H1 (cell line): ENCODE measurements around the gene ARHGEF3. TPM values are rescaled to one million over a fixed set of nuclear protein-coding genes. Genes with fewer than 3 reads are reported as not detected.

ENCODE experiments used
- CTCF ChIA-PET: fragments of 300-600 bp; sonication (Branson Sonifier 250); formaldehyde crosslinking; loops from one replicate; lab custom pipeline; 2021; ENCODE audit not compliant: partially characterized antibody; lab: Charles Lee
- POLR2A ChIA-PET: fragments of 300-600 bp; sonication (Branson Sonifier 250); formaldehyde crosslinking; loops from one replicate; lab custom pipeline; 2021; ENCODE audit warnings: inconsistent platforms; ENCODE audit not compliant: partially characterized antibody; lab: Charles Lee
- DNase-seq, 2 experiments: peaks; one replicate each; pipeline versions ENCODE4 v3.0.0 to v3.0.0-alpha.2; 2010 to 2022; ENCODE audit warnings: low spot score in 2 of 2, low read depth in 1 of 2, mixed read lengths in 1 of 2
- FAIRE-seq: peaks from 2 replicates; lab custom pipeline; 2011; peaks lifted over from hg19 to GRCh38; lab: Jason Lieb, UNC
- H2AFZ ChIP-seq: 2 replicates; pipeline ENCODE4 v1.8.1; 2012; ENCODE audit warnings: low read length, inconsistent platforms
- H2AK5ac ChIP-seq: 2 replicates; pipeline ENCODE4 v1.6.1; 2013; ENCODE audit warnings: low read depth, low read length
- H2BK120ac ChIP-seq: replicated peaks from 2 replicates; pipeline ENCODE3; 2013; ENCODE audit warnings: low read depth, low read length, inconsistent platforms
- H2BK12ac ChIP-seq: 2 replicates; pipeline ENCODE4 v1.6.1; 2013; ENCODE audit warnings: low read depth, low read length
- H2BK15ac ChIP-seq: 2 replicates; pipeline ENCODE4 v1.6.1; 2013; ENCODE audit warnings: low read length
- H2BK20ac ChIP-seq: 2 replicates; pipeline ENCODE4 v1.6.1; 2013; ENCODE audit warnings: low read length
- H2BK5ac ChIP-seq: 2 replicates; pipeline ENCODE4 v1.6.1; 2013; ENCODE audit warnings: low read depth, low read length
- H3K14ac ChIP-seq: 2 replicates; pipeline ENCODE4 v1.6.1; 2013; ENCODE audit warnings: inconsistent platforms; ENCODE audit not compliant: insufficient read length
- H3K18ac ChIP-seq: 2 replicates; pipeline ENCODE4 v1.6.1; 2013; ENCODE audit warnings: low read length; ENCODE audit errors: extremely low read depth
- H3K23ac ChIP-seq: 2 replicates; pipeline ENCODE4 v1.6.1; 2013; ENCODE audit warnings: inconsistent platforms; ENCODE audit not compliant: insufficient read length
- H3K23me2 ChIP-seq: 2 replicates; pipeline ENCODE4 v1.6.1; 2013; ENCODE audit warnings: low read depth, low read length
- H3K27ac ChIP-seq: 2 replicates; pipeline ENCODE4 v1.6.1; 2011; ENCODE audit warnings: low read depth, low read length, inconsistent platforms
- H3K27me3 ChIP-seq, 4 experiments: replicated peaks in 1 of 4; 1 replicate in 1 of 4; 2 replicates in 3 of 4; pipeline versions ENCODE4 v1.6.1 to v1.8.1; 2011 to 2013; ENCODE audit warnings: low read length in 3 of 4, mild to moderate bottlenecking in 3 of 4, inconsistent platforms in 2 of 4, mixed read lengths in 2 of 4, moderate library complexity in 1 of 4; ENCODE audit not compliant: control insufficient read depth in 3 of 4, insufficient read depth in 3 of 4; ENCODE audit errors: extremely low read depth in 1 of 4
- H3K36me3 ChIP-seq, 4 experiments: 2 replicates each; pipeline versions ENCODE4 v1.6.1 to v1.8.1; 2011 to 2013; ENCODE audit warnings: mild to moderate bottlenecking in 4 of 4, low read length in 3 of 4, moderate library complexity in 2 of 4, control low read depth in 1 of 4, inconsistent platforms in 1 of 4; ENCODE audit not compliant: insufficient read depth in 4 of 4, control insufficient read depth in 2 of 4
- H3K4ac ChIP-seq: replicated peaks from 2 replicates; pipeline ENCODE3; 2013; ENCODE audit warnings: low read length, low read depth, mixed read lengths, inconsistent platforms; ENCODE audit not compliant: insufficient read length
- H3K4me1 ChIP-seq, 4 experiments: replicated peaks in 1 of 4; 1 replicate in 1 of 4; 2 replicates in 3 of 4; pipeline versions ENCODE4 v1.6.1 to v1.8.1; 2011 to 2013; ENCODE audit warnings: low read length in 3 of 4, inconsistent platforms in 2 of 4, mixed read lengths in 1 of 4; ENCODE audit not compliant: insufficient read depth in 4 of 4, control insufficient read depth in 3 of 4
- H3K4me2 ChIP-seq, 2 experiments: 2 replicates each; pipeline versions ENCODE4 v1.6.1 to v1.8.1; 2011 to 2013; ENCODE audit warnings: low read depth in 2 of 2, low read length in 2 of 2, control low read depth in 1 of 2, inconsistent platforms in 1 of 2, mild to moderate bottlenecking in 1 of 2; ENCODE audit not compliant: insufficient read depth in 1 of 2
- H3K4me3 ChIP-seq, 4 experiments: fragments of 200-600, 300-600 bp in 1 of 4; sonication (generic), shearing (Covaris generic), sonication (Bioruptor Twin) in 1 of 4; 2 replicates each; pipeline versions ENCODE4 v1.5.1 to v1.8.1; 2011 to 2016; ENCODE audit warnings: low read length in 4 of 4, low read depth in 3 of 4, control low read depth in 2 of 4, inconsistent platforms in 2 of 4, mild to moderate bottlenecking in 2 of 4, mixed read lengths in 1 of 4, moderate library complexity in 1 of 4; ENCODE audit not compliant: insufficient read depth in 2 of 4; ENCODE audit errors: extremely low read depth in 1 of 4
- H3K56ac ChIP-seq: replicated peaks from 2 replicates; pipeline ENCODE3; 2013; ENCODE audit warnings: low read depth, mild to moderate bottlenecking, mixed read lengths, low read length, inconsistent platforms; ENCODE audit not compliant: insufficient read length
- H3K79me1 ChIP-seq: 2 replicates; pipeline ENCODE4 v1.6.1; 2013; ENCODE audit warnings: low read depth, low read length, control low read depth
- H3K79me2 ChIP-seq, 2 experiments: 2 replicates each; pipeline versions ENCODE4 v1.6.1 to v1.8.1; 2012 to 2013; ENCODE audit warnings: low read length in 2 of 2, mild to moderate bottlenecking in 2 of 2, inconsistent platforms in 1 of 2; ENCODE audit not compliant: insufficient read depth in 2 of 2, control insufficient read depth in 1 of 2
- H3K9ac ChIP-seq, 4 experiments: replicated peaks in 1 of 4; 1 replicate in 1 of 4; 2 replicates in 3 of 4; pipeline versions ENCODE4 v1.6.1 to v1.8.1; 2011 to 2013; ENCODE audit warnings: low read depth in 3 of 4, low read length in 3 of 4, control low read depth in 2 of 4, mild to moderate bottlenecking in 2 of 4, moderate library complexity in 2 of 4, inconsistent platforms in 1 of 4; ENCODE audit errors: extremely low read depth in 1 of 4
- H3K9me3 ChIP-seq, 2 experiments: 2 replicates each; pipeline versions ENCODE4 v1.6.1 to v1.8.1; 2012 to 2013; ENCODE audit warnings: mild to moderate bottlenecking in 2 of 2, moderate library complexity in 2 of 2, control low read depth in 1 of 2, inconsistent platforms in 1 of 2, low read depth in 1 of 2, low read length in 1 of 2, mixed read lengths in 1 of 2; ENCODE audit not compliant: insufficient read depth in 2 of 2
- H4K20me1 ChIP-seq, 2 experiments: replicated peaks in 1 of 2; 2 replicates each; pipeline versions ENCODE3 to v1.8.1; 2011 to 2013; ENCODE audit warnings: inconsistent platforms in 2 of 2, low read length in 2 of 2, mild to moderate bottlenecking in 1 of 2; ENCODE audit not compliant: insufficient read depth in 2 of 2, control insufficient read depth in 1 of 2
- H4K5ac ChIP-seq: 2 replicates; pipeline ENCODE4 v1.6.1; 2013; ENCODE audit warnings: low read length, low read depth, mixed read lengths, inconsistent platforms; ENCODE audit not compliant: insufficient read length
- H4K8ac ChIP-seq: 2 replicates; pipeline ENCODE4 v1.8.0; 2013; ENCODE audit warnings: mild to moderate bottlenecking, moderate library complexity, low read length, inconsistent platforms; ENCODE audit not compliant: insufficient read depth; ENCODE audit errors: extremely low read depth
- H4K91ac ChIP-seq: replicated peaks from 2 replicates; pipeline ENCODE3; 2013; ENCODE audit warnings: low read length, mixed read lengths, inconsistent platforms; ENCODE audit not compliant: insufficient read length
- ASH2L ChIP-seq: fragments of 200-600, 300-600 bp; sonication (generic); IDR thresholded peaks from one replicate; pipeline ENCODE4 v1.7.1; 2017; ENCODE audit warnings: low read length
- BACH1 ChIP-seq: IDR thresholded peaks from 2 replicates; pipeline ENCODE4 v1.6.1; 2012; ENCODE audit warnings: low read length, improper control_type of control experiment
- CREB1 ChIP-seq: IDR thresholded peaks from 2 replicates; pipeline ENCODE4 v1.6.1; 2012; ENCODE audit warnings: inconsistent platforms
- E2F6 ChIP-seq: IDR thresholded peaks from 2 replicates; pipeline ENCODE4 v1.6.1; 2012; ENCODE audit warnings: inconsistent platforms
- EGR1 ChIP-seq: IDR thresholded peaks from 2 replicates; pipeline ENCODE4 v1.6.1; 2011; ENCODE audit warnings: low read depth, low read length, borderline replicate concordance
- EP300 ChIP-seq, 2 experiments: IDR thresholded peaks; 1 replicate in 1 of 2; 2 replicates in 1 of 2; pipeline ENCODE4 v1.6.1; 2011 to 2012; ENCODE audit warnings: low read depth in 2 of 2, low read length in 2 of 2, mild to moderate bottlenecking in 2 of 2, borderline replicate concordance in 1 of 2, inconsistent platforms in 1 of 2, moderate library complexity in 1 of 2
- FOSL1 ChIP-seq: IDR thresholded peaks from 2 replicates; pipeline ENCODE4 v1.6.1; 2011; ENCODE audit warnings: mild to moderate bottlenecking, low read depth, low read length, moderate library complexity; ENCODE audit not compliant: insufficient read depth
- GTF2F1 ChIP-seq: IDR thresholded peaks from 2 replicates; pipeline ENCODE4 v1.6.1; 2012; ENCODE audit warnings: low read depth, low read length, improper control_type of control experiment, borderline replicate concordance
- RFX5 ChIP-seq: IDR thresholded peaks from 2 replicates; pipeline ENCODE4 v1.6.1; 2011; ENCODE audit warnings: low read depth, low read length, improper control_type of control experiment, borderline replicate concordance
- SP4 ChIP-seq: IDR thresholded peaks from 2 replicates; pipeline ENCODE4 v1.6.1; 2012; ENCODE audit warnings: low read length, inconsistent platforms
- SUZ12 ChIP-seq: fragments of 200-600 bp; sonication (generic); IDR thresholded peaks from 2 replicates; pipeline ENCODE4 v1.6.1; 2012; ENCODE audit warnings: mild to moderate bottlenecking, inconsistent platforms, low read length, moderate library complexity, mixed read lengths
- TCF12 ChIP-seq: IDR thresholded peaks from 2 replicates; pipeline ENCODE4 v1.6.1; 2011; ENCODE audit warnings: low read depth, mild to moderate bottlenecking, low read length
- TEAD4 ChIP-seq: IDR thresholded peaks from 2 replicates; pipeline ENCODE4 v1.6.1; 2012; ENCODE audit warnings: low read depth, low read length, inconsistent platforms, mixed read lengths
- WGBS, 2 experiments: shearing (Covaris generic) in 1 of 2; methylation state at CpG; one replicate each; pipeline versions ENCODE4 v1.1.6 to v1.1.7; 2013 to 2015; ENCODE audit warnings: low lambda C conversion rate in 2 of 2, mixed read lengths in 2 of 2, inconsistent platforms in 1 of 2, low coverage in 1 of 2, missing lambda C conversion rate in 1 of 2; ENCODE audit not compliant: insufficient replicate concordance in 2 of 2, insufficient coverage in 1 of 2, insufficient read length in 1 of 2; ENCODE audit errors: extremely low coverage in 1 of 2, missing lambda C conversion rate in 1 of 2; 5-methylcytosine and 5-hydroxymethylcytosine counted together
- polyA plus RNA-seq, 7 experiments: library from polyadenylated mRNA; depleted of rRNA in 3 of 7; stranded (reverse) in 5 of 7; unstranded in 2 of 7; fragments of >200 nt in 5 of 7; fragments of 200-250 nt in 2 of 7; gene quantifications; 1 replicate in 5 of 7; 2 replicates in 1 of 7; 4 replicates in 1 of 7; pipeline versions ENCODE4 v1.2.1 to v1.2.3, GENCODE V29; 2011 to 2013; ENCODE audit warnings: missing spikeins in 2 of 7, mixed read lengths in 2 of 7
- total RNA-seq: library from RNA; stranded (reverse); fragmentation: NEBNext Ultra II Directional; extraction: Animal tissue kit (Norgen Biotek cat#: 25700); gene quantifications from 2 replicates; pipeline ENCODE4 v1.2.1, GENCODE V29; 2021

Gene ARHGEF3
- total and polyA plus RNA-seq, 2 of the 8 experiments (the other 6 are each of a cell fraction or from before 2014, with no cell fraction given): 2.8 to 6.0 TPM

DNA sequence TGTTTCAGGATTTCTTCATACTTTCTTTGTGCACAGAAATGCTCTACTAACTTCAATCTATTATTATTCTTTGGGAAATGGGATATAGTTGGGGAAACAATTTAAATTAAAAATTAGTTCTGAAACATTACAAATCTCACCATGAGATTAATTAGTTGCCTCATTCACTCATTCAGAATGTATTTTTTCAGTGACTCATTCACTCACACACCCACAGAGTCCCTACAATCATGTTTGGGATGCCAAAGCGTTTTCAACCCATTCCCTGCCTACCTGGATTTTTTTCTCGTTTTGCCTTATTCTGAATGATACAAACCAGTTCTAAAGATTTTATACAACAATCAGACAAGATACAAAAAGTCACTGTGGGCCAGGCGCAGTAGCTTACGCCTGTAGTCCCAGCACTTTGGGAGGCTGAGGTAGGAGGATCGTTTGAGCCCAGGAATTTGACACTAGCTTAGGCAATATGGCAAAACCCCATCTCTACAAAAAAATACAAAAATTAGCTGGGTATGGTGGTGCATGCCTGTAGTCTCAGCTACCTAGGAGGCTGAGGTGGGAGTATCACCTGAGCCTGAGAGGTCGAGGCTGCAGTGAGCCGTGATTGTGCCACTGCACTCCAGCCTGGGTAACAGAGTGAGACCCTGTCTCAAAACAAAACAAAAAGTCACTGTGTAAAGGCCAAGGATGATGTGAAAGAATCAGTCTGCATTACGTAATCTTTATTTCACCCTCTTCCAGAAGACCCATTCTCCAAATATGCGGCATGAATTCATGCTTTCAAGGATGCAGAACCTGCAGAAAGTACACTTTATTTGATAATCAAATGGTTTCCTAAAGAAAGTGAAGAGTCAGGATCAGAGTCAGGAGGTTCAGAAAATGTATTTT is 34.8 kb upstream of the ARHGEF3 start:
- ChIA-PET POLR2A (no interaction called here), CTCF (interaction anchor here (0.7 to 3.6 kb wide), 4 partner anchors 12 to 207 kb away, joined by 3 to 10 read pairs (median 6); partner anchors contain the start of gene ARHGEF3)
- no peak overlapping the region for H2BK5ac ChIP-seq
- H2BK12ac ChIP-seq: no peak overlapping the region
- no peaks in the 10 kb centered on the region for H3K23me2 ChIP-seq
- H4K20me1 ChIP-seq: no peaks in the 10 kb centered on the region
- H4K91ac ChIP-seq: no peak overlapping the region
- FAIRE-seq: no peak
- no peak overlapping the region for H3K9ac ChIP-seq
- no peak overlapping the region for H3K4me3 ChIP-seq
- H3K79me1 ChIP-seq: no peaks in the 10 kb centered on the region
- no peak overlapping the region for H3K23ac ChIP-seq
- H4K5ac ChIP-seq: no peak overlapping the region
- H2BK20ac ChIP-seq: no peak overlapping the region
- no peak overlapping the region for H3K4ac ChIP-seq
- no peaks in the 10 kb centered on the region for H3K36me3 ChIP-seq
- H3K9me3 ChIP-seq: no peaks in the 10 kb centered on the region
- no peak overlapping the region for H3K14ac ChIP-seq
- H3K18ac ChIP-seq: no peak overlapping the region
- no peak overlapping the region for H2AFZ ChIP-seq
- no peak for DNase-seq
- no peak overlapping the region for H3K4me2 ChIP-seq
- H2AK5ac ChIP-seq: no peak overlapping the region
- H4K8ac ChIP-seq: no peak overlapping the region
- H3K56ac ChIP-seq: no peak overlapping the region
- H3K4me1 ChIP-seq: no peaks in the 10 kb centered on the region
- H2BK15ac ChIP-seq: no peak overlapping the region
- H3K27me3 ChIP-seq: no peaks in the 10 kb centered on the region
- no peaks in the 10 kb centered on the region for H3K79me2 ChIP-seq
- WGBS, 2 experiments: 83% methylated on average over 9 of the region's 9 CpGs; no CpG with 5 or more reads in 1 of the 2 experiments
- H3K27ac ChIP-seq: no peak overlapping the region
- H2BK120ac ChIP-seq: no peak overlapping the region
- TF ChIP-seq EGR1 (no peak), FOSL1 (no peak), E2F6 (no peak), TCF12 (no peak), CREB1 (no peak), GTF2F1 (no peak), TEAD4 (no peak), SUZ12 (no peak), RFX5 (no peak), BACH1 (no peak), EP300 (IDR thresholded peaks at IDR 0.05; ENCODE audit: borderline replicate concordance in 1 of 2, low read depth in 2 of 2, low read length in 2 of 2) (no peak), SP4 (no peak), ASH2L (no peak)
